Measurements from ENCODE around the gene COL4A4.

Gene COL4A4

GRCh38 chr2:226991663-226992062 is 172.3 kb downstream of the COL4A4 start:
- intact Hi-C loops (cut with DNase I): no loop called here

GRCh38 chr2:226985583-226985946 is 178.4 kb downstream of the COL4A4 start:
- no peak for DNase-seq
- intact Hi-C loops (cut with DNase I): loop anchor here (1.0 to 10.0 kb wide), 4 partner anchors 172 to 1317 kb away; no protein-coding TSS in a partner anchor

More at GRCh38 chr2:226991663-226992062, 172.3 kb downstream of the COL4A4 start:
- DNase-seq: no peak

DNA sequence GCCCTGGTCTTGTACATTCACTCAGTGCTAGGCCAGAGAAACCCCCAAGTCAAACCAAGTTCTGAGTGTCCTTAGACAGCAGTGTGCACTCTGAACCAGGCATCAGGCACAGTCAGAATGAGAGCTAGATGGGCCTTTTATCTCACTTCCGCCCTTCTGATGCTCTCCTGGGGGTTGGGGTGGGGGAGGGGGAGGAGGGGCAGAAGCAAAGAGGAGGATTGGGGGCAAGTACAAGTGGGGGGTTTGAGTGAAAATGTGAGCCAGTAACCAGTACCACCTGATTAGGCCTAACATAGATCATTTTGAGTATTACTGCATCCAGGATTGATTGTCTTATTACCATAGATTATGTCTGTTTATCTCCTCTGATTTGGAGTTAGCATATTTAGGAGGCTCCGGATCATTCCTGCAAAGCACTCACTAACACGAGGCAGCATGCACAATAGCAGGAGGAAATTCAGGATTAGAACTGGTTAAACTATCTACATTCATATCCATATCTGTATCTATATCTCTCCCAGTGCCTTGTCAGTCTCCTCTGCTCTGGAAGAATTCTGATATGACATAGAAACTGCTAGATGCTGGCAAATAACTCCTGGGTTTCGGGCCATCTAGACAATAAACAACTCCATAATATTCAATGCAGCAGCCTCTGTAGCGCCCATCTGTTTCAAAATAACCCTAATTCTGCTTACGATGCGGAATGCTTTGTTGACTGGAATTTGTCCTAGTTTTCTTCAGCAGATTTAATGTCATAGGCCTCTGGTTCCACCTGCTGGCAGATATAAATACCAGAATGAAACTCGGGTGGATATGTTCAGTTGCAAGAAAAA is 179.0 kb downstream of the COL4A4 start:
- intact Hi-C loops (cut with DNase I): loop anchor here (1.0 to 10.0 kb wide), 4 partner anchors 172 to 1316 kb away; no protein-coding TSS in a partner anchor
- DNase-seq: peak in 3 of 10 donors; percentile 17 to 48 (median 45)

- DNase-seq: peak in 2 of 10 donors; percentile 69 to 81
- intact Hi-C loops (cut with DNase I): loop anchor here (2.0 to 10.0 kb wide), 2 partner anchors 769 to 1315 kb away; no protein-coding TSS in a partner anchor
Observed at GRCh38 chr2:226983895-226984749, 179.9 kb downstream of the COL4A4 start.

GRCh38 chr2:226981791-226982326 is 182.1 kb downstream of the COL4A4 start:
- intact Hi-C loops (cut with DNase I): loop anchor here (10.0 kb wide), 1 partner anchor 767 kb away; no protein-coding TSS in a partner anchor
- no peak for DNase-seq

DNA sequence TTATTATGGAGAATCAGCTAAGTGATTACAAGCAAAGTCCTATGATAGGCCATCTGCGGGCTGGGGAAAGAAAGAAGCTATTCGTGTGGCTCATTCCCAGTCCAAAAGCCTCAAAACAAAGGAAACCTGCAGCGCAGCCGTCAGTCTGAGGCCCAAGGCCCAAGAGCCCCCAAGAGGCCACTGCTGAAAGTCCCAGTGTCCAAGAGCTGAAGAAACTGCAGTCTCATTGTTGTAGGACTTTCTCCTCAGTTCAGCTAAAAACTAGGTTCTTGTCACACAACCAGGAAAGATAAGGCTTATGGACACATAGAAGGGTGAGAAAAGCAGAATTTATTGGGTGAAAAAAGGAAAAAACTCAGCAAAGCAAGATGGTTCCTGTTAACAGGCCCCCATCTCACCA is 185.0 kb downstream of the COL4A4 start:
- intact Hi-C loops (cut with DNase I): loop anchor here (5.0 kb wide), 1 partner anchor 147 kb away; no protein-coding TSS in a partner anchor
- DNase-seq: peak in 5 of 10 donors; percentile 36 to 87 (median 60)

- no peak for DNase-seq
- intact Hi-C loops (cut with DNase I): loop anchor here (5.0 kb wide), 1 partner anchor 146 kb away; no protein-coding TSS in a partner anchor
Observed at GRCh38 chr2:226978300-226978699, 185.7 kb downstream of the COL4A4 start.

DNA sequence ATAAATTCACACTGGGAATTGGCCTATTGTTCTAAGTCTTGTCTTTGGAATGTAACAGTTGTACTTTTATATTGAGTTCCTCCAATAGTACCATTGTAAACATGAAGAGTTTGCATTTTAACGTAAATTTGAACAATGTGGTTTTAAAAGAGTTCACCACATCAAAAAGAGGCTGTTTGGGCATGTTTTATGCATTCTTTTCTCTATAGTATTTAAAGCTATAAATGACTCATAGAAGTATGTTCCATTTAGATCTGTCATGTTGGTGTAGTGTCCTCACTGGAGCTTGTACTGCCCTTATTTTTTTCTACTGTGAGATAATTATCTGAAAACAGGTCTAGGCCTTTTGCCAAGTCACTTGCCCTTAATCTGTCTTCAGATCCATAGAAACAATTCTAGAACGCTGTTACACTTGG is 186.2 kb downstream of the COL4A4 start:
- intact Hi-C loops (cut with DNase I): loop anchor here (5.0 kb wide), 1 partner anchor 145 kb away; no protein-coding TSS in a partner anchor
- DNase-seq: no peak

- intact Hi-C loops (cut with DNase I): no loop called here
- DNase-seq: no peak
Observed at GRCh38 chr2:226973816-226974215, 190.2 kb downstream of the COL4A4 start.

DNA sequence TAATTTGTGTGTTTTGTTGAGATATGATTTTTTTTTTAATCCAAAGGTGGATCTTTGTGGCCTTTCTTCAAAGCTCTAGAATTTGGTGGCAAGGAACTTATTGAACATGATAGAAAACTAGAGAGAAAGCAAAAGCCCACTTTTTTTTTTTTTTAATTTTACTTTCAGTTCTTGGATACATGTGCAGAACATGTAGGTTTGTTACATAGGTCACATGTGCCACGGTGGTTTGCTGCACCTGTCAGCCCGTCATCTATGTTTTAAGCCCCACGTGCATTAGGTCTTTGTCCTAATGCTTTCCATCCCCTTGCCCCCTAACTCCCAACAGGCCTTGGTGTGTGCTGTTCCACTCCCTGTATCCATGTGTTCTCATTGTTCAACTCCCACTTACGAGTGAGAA is 192.2 kb downstream of the COL4A4 start:
- intact Hi-C loops (cut with DNase I): no loop called here
- no peak for DNase-seq

DNA sequence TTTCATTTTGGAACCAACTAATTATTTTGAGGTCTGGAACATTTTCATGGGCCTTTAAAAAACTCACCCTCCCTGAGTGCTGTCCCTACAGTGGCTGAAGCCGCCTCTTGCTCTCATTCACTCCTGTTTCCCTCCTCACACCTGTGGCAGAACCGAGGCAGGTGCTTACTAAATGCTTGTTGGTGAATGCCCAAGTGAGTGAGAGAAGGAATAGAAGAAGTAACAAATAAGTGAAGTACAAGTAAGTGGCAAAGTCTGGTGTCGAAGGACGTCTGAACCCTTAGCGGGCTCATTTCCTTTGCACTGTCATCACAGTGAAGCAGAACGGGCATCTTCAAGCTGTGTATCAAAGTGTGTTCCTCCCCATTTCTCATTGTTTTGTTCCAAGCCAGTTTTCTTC is 192.9 kb downstream of the COL4A4 start:
- DNase-seq: no peak
- intact Hi-C loops (cut with DNase I): no loop called here

DNA sequence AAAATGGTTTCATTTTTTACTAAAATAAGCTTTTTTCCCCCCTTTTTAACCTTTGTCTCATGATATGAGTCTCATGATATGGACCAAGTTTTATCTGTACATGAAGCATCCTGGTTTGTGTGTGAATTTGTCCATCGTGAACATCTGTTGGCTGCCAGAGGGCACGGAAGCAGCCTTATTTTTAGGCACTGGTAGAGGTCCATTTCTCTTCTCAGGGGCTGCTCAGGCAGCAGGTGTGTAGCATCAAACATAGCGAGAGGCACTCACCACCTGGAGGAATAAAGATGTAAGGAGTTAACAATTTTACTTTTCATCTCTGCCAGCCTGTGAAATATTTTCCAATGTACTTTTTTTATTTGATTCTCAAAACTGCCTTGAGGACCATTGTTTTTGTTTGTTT is 193.6 kb downstream of the COL4A4 start:
- DNase-seq: no peak
- intact Hi-C loops (cut with DNase I): no loop called here

DNA sequence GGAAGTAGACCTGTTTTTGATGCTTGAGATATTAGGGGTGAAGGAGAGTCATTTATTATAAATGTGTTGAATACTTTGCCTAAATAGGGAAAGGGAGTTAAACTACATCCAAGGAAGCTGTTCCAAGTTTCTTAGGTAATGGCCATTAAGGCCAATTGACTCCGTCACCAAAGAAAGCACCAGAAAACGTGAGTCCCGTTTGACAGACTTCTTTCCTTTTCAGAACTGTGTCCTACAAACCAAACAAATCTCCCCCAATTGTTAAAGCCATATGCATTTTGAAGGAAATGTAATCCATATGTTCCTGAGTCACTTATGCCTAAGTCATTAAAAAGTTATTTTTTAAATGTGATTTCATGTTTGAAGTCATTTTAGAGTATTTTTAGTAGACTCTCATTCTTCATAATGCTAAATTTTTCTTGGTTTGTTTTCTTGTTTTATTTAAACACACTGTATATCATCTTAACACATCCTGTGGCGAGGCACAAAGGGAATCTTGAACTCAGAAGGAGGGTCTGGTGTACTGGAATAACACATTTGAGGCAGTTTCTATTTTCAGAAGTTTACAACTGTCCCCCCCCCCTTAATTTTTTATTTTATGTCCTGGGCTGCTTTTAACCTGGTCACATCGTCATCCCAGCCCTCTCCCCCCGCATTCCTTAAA is 194.5 kb downstream of the COL4A4 start:
- intact Hi-C loops (cut with DNase I): no loop called here
- no peak for DNase-seq

GRCh38 chr2:226965376-226965775 is 198.6 kb downstream of the COL4A4 start:
- DNase-seq: no peak
- intact Hi-C loops (cut with DNase I): no loop called here

DNA sequence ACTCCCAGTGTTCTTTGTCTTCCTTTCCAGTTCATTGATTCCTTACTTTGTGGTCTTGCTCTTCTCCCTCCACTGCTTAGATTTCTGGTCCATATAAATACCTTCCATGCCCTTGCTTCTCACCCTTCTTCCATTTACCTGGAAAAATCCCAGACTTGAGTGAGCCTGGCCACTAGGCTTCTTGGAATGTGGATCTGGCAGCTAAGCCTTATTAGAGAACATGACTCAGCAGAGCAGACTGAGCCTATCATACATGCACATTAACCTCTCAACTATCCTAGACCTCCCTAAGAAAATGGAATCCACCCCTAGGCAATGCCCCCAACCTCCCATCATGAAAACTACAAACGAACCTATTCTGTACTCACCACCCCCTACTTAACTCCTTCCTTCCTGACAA is 200.5 kb downstream of the COL4A4 start:
- intact Hi-C loops (cut with DNase I): no loop called here
- DNase-seq: no peak

DNA sequence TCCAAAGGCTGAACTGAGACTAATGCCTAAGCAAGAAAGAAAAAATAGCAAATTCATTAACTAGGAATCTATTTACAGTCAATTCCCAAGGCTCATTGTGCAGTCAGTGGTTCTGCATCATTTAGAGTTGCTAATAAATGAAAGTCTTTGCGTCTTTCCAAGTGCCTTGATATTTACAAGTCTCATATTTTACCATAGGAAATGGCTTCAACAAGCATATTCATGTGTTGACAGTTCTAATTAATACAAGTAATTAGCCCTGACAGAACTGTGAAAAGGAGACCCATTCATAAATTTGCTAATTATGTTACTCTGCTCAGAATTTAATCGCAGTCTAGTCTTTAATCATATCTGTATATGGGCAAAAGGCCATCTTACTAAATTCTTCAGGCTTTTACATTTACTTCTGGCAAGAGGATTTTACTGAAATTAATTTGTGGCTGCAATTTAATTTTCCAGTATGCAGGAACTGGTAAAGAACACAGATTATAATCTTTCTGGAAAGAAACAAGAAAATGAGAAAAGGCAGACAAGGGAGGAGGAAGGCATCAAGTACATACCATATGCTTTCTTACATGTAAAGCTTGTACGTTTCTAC is 201.7 kb downstream of the COL4A4 start:
- DNase-seq: no peak
- intact Hi-C loops (cut with DNase I): no loop called here

DNA sequence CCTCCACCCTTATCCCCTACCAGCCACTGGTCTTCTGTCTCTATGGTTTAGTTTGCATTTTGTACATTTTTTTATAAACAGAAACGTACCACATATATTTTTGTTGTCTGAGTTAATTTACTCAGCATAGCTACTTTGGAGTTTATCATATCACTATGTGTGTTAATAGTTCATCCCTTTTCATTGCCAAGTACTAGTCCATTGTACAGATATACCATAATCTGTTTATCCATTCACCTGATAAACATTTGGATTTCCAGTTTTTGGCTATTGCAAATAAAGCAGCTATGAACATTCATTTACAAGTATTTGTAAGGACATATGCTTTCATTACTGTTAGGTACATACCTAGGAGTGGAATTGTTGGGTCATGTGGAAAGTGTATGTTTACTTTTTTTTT is 204.6 kb downstream of the COL4A4 start:
- intact Hi-C loops (cut with DNase I): no loop called here
- no peak for DNase-seq

DNA sequence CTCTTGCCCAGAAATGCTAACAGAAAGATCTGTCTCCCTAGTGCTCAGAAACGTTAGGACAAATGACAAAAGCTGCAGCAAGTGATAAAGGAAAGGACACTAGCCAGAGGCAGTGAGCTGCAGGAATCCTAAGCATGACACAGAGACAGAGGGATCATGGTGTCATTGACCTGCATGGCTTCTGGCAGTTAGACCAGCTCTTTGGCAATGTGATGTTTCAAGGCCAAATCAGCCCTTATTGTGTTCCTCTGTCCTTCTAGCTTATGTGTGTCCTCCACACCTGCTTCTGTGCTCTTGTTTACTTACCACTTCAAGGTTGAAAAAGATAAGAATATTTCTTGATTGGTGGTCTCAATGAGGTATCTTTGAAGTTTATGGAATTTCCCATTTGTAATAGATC is 207.3 kb downstream of the COL4A4 start:
- intact Hi-C loops (cut with DNase I): no loop called here
- no peak for DNase-seq

GRCh38 chr2:226953826-226954225 is 210.2 kb downstream of the COL4A4 start:
- DNase-seq: no peak
- intact Hi-C loops (cut with DNase I): no loop called here

- DNase-seq: no peak
- intact Hi-C loops (cut with DNase I): no loop called here
Observed at GRCh38 chr2:226953206-226953605, 210.8 kb downstream of the COL4A4 start.

Data from posterior cingulate gyrus (tissue), 11 donors.